ENCODE measurements around the gene MPV17L. TPM values are rescaled to one million over a fixed set of nuclear protein-coding genes. Genes with fewer than 3 reads are reported as not detected.
"Not testable (repeated sequence)": the region's sequence is repeated elsewhere in the genome, so short reads cannot be mapped to it uniquely, and the experiment has no call there.

The MPV17L gene
- polyA plus RNA-seq, result 10 to 100 TPM in 1 of 3 donors, 1 to 10 TPM in 2; 2.2 to 12.7 (median 3.2) TPM

GRCh38 chr16:15395631-15396508 lies at the start of gene MPV17L:
Gene MPV17L (plus strand): TSS chr16:15395754. CDS start chr16:15395898, 144 bp downstream.
- 1 to 5% (median 4%) methylated on average over 74 to 79 of the region's 79 CpGs for WGBS, 3 donors
- not testable (repeated sequence) for H3K27ac ChIP-seq (ENCODE audit: low read depth, low read length)

GRCh38 chr16:15348721-15349120 lies 46.8 kb upstream of the MPV17L start:
- not testable (repeated sequence) for H3K27ac ChIP-seq (ENCODE audit: low read depth, low read length)
- WGBS, 3 donors, result no CpG with 5 or more reads among the region's 7 CpGs

GRCh38 chr16:15351251-15351650 lies 44.3 kb upstream of the MPV17L start:
- no CpG with 5 or more reads among the region's 11 CpGs for WGBS, 3 donors
- H3K27ac ChIP-seq (ENCODE audit: low read depth, low read length), result not testable (repeated sequence)

GRCh38 chr16:15351745-15352144 lies 43.8 kb upstream of the MPV17L start:
- no CpG with 5 or more reads among the region's 5 CpGs for WGBS, 3 donors
- H3K27ac ChIP-seq (ENCODE audit: low read depth, low read length), result not testable (repeated sequence)

GRCh38 chr16:15352852-15353251 lies 42.7 kb upstream of the MPV17L start:
- 65 to 78% (median 77%) methylated on average over 1 of the region's 3 CpGs for WGBS, 3 donors
- not testable (repeated sequence) for H3K27ac ChIP-seq (ENCODE audit: low read depth, low read length)

GRCh38 chr16:15354846-15355245 lies 40.7 kb upstream of the MPV17L start:
- H3K27ac ChIP-seq (ENCODE audit: low read depth, low read length), result not testable (repeated sequence)
- no CpG with 5 or more reads among the region's 2 CpGs for WGBS, 3 donors

GRCh38 chr16:15357495-15357894 lies 38.1 kb upstream of the MPV17L start:
- H3K27ac ChIP-seq (ENCODE audit: low read depth, low read length), result not testable (repeated sequence)
- 84 to 100% (median 90%) methylated on average over 2 to 3 of the region's 7 CpGs for WGBS, 3 donors

GRCh38 chr16:15378194-15378593 lies 17.4 kb upstream of the MPV17L start, which contains the start of gene NPIPA5:
Gene NPIPA5 (minus strand): TSS chr16:15378294. CDS start chr16:15378294, 0 bp downstream.
- 98% methylated on average over 4 of the region's 4 CpGs; no CpG with 5 or more reads in 2 of the 3 donors for WGBS, 3 donors
- not testable (repeated sequence) for H3K27ac ChIP-seq (ENCODE audit: low read depth, low read length)

- H3K27ac ChIP-seq (ENCODE audit: low read depth, low read length), result not testable (repeated sequence)
- WGBS, 3 donors, result 18 to 68% (median 56%) methylated on average over 3 of the region's 3 CpGs
These were observed 12.7 kb upstream of the MPV17L start for GRCh38 chr16:15382810-15383209.

- not testable (repeated sequence) for H3K27ac ChIP-seq (ENCODE audit: low read depth, low read length)
- WGBS, 3 donors, result 68 to 85% (median 84%) methylated on average over 6 of the region's 6 CpGs
These were observed 7.5 kb upstream of the MPV17L start for GRCh38 chr16:15388060-15388459.

- 77 to 90% (median 77%) methylated on average over 5 of the region's 5 CpGs for WGBS, 3 donors
- not testable (repeated sequence) for H3K27ac ChIP-seq (ENCODE audit: low read depth, low read length)
These were observed 5.6 kb upstream of the MPV17L start for GRCh38 chr16:15389916-15390315.

GRCh38 chr16:15393025-15393424 lies 2.5 kb upstream of the MPV17L start:
- H3K27ac ChIP-seq (ENCODE audit: low read depth, low read length), result not testable (repeated sequence)
- WGBS, 3 donors, result 89 to 92% (median 91%) methylated on average over 7 of the region's 8 CpGs

GRCh38 chr16:15396509-15396829 lies 915 bp downstream of the MPV17L start:
- 34 to 88% (median 87%) methylated on average over 8 of the region's 8 CpGs for WGBS, 3 donors
- H3K27ac ChIP-seq (ENCODE audit: low read depth, low read length), result not testable (repeated sequence)

GRCh38 chr16:15396948-15397594 lies 1.5 kb downstream of the MPV17L start:
- no peak overlapping the region for H3K27ac ChIP-seq (ENCODE audit: low read depth, low read length)
- WGBS, 3 donors, result 44 to 94% (median 88%) methylated on average over 11 of the region's 11 CpGs

- no peak overlapping the region for H3K27ac ChIP-seq (ENCODE audit: low read depth, low read length)
- WGBS, 3 donors, result 35 to 87% (median 80%) methylated on average over 14 of the region's 14 CpGs
These were observed 3.2 kb downstream of the MPV17L start for GRCh38 chr16:15398618-15399316.

GRCh38 chr16:15399317-15399716 lies 3.8 kb downstream of the MPV17L start:
- no peak overlapping the region for H3K27ac ChIP-seq (ENCODE audit: low read depth, low read length)
- WGBS, 3 donors, result 34 to 91% (median 83%) methylated on average over 3 of the region's 3 CpGs

GRCh38 chr16:15400314-15400713 lies 4.8 kb downstream of the MPV17L start:
- H3K27ac ChIP-seq (ENCODE audit: low read depth, low read length), result not testable (repeated sequence)
- WGBS, 3 donors, result 90 to 98% (median 95%) methylated on average over 6 of the region's 6 CpGs

- 67 to 94% (median 89%) methylated on average over 3 of the region's 3 CpGs for WGBS, 3 donors
These were observed 6.4 kb downstream of the MPV17L start for GRCh38 chr16:15401972-15402371.

GRCh38 chr16:15403392-15403995 lies 7.9 kb downstream of the MPV17L start:
- 80 to 96% (median 91%) methylated on average over 9 of the region's 9 CpGs for WGBS, 3 donors
- H3K27ac ChIP-seq (ENCODE audit: low read depth, low read length), result no peak overlapping the region

More at GRCh38 chr16:15401972-15402371, 6.4 kb downstream of the MPV17L start:
- H3K27ac ChIP-seq (ENCODE audit: low read depth, low read length), result no peak overlapping the region
